Medulla oblongata (tissue), 1 donor: ENCODE results near the gene MYO5C.
"Not testable (repeated sequence)": the region's sequence is repeated elsewhere in the genome, so short reads cannot be mapped to it uniquely, and the experiment has no call there.

ENCODE experiments used
- DNase-seq: peaks from one replicate; pipeline ENCODE4 v3.0.0-alpha.2; 2015; ENCODE audit errors: extremely low spot score

Gene MYO5C

GRCh38 chr15:52172869-52173268 is 122.7 kb downstream of the MYO5C start:
- no peak for DNase-seq

- no peak for DNase-seq
Measured at GRCh38 chr15:52171807-52172206, 123.8 kb downstream of the MYO5C start.

GRCh38 chr15:52171386-52171785 is 124.2 kb downstream of the MYO5C start:
- no peak for DNase-seq

DNA sequence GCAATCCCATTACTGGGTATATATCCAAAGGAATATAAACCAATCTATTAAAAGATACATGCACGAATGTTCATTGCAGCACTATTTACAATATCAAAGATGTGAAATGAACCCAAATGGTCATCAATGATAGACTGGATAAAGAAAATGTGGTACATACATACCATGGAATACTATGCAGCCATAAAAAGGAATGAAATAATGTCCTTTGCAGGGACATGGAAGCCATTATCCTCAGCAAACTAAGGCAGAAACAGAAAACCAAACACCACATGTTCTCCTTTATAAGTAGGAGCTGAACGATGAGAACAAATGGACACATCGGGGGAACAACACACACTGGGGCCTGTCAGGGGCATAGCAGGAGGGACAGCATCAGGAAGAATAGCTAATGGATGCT is 125.4 kb downstream of the MYO5C start:
- DNase-seq: not testable (repeated sequence)

GRCh38 chr15:52165494-52166131 is 130.0 kb downstream of the MYO5C start:
- DNase-seq: not testable (repeated sequence)

DNA sequence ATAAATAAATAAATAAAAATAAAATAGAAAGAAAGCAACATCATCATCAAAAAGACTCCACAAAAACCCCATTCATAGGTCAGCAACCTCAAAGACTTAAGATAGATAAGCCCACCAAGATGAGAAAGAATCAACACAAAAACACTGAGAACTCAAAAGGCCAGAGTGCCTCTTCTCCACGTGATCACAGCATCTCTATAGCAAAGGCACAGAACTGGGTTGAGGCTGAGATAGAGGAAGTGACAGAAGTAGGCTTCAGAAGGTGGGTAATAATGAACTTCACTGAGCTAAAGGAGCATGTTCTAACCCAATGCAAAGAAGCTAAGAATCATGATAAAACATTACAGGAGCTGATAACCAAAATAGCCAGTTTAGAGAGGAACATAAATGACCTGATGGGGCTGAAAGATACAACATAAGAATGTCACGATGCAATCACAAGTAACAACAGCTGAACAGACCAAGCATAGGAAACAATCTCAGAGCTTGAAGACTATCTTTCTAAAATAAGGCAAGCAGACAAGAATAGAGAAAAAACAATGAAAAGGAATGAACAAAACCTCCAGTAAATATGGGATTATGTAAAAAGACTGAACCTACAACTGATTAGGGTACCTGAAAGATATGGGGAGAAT is 130.9 kb downstream of the MYO5C start:
- no peak for DNase-seq

DNA sequence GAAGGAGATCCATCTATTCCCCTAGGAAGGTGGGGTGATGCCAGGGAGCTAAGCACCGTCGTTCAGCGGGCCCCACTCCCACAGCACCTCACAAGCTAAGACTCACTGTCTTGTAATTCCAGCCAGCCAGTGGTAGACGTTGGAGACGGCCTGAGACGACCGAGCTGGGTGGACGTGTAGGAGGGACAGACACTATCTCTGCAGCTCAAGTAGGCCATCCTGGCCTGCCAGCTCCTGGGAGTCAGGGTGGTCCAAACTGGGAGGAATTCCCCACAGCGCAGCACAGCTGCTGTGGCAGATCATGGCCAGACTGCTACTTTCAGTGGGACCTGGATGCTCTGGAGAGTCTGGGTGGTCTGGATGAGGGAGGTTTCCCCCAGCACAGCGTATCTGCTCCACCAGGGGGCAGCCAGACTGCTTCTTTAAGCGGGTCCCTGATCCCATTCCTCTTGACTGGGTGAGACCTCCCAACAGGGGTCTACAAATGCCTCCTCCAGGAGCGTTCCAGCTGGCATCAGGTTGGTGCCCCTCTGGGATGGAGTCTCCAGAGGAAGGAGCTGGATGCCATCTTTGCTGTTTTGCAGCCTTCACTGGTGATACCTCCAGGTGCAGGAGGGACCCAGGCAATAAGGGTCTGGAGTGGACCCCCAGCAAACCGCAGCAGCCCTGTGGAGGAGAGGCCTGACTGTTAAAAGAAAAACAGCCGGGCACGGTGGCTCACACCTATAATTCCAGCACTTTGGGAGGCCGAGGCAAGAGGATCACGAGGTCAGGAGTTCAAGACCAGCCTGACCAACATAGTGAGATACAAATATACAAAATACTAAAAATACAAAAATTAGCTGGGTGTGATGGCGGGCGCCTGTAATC is 132.0 kb downstream of the MYO5C start:
- no peak for DNase-seq

DNA sequence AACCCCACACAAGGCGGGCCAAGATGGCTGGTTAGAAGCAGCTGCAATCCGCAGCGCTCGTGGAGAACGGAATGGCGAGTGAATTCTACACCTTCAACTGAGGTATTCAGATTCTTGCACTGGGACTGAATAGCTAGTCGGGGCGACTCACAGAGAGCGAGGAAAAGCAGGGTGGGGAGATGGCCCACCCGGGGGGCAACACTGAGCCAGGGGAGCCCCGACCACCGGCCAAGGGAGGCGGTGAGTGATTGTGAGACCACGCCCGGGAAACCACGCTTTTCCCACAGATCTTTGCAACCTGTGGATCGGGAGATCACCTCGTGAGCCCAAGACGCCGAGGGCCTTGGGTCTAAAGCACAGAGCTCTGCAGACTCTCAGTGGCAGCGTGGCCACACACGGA is 132.7 kb downstream of the MYO5C start:
- no peak for DNase-seq

DNA sequence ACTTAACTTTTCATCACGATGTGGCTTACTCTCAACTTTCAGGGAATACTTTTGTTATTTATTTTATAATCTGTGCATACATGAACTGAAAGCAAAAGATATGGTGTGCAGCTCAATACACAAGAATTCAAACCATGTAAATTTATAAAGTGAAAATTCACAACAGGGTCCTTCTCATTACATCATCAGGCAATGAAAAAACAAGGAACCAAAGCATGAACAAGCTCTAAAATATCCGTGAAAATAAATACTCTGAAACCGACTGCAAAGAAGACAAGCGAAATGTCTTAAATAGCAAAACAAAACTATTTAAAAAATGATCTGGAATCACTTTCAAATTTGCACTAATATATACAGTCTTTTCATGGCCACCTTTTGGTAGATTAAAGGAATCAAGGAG is 133.3 kb downstream of the MYO5C start:
- no peak for DNase-seq

DNA sequence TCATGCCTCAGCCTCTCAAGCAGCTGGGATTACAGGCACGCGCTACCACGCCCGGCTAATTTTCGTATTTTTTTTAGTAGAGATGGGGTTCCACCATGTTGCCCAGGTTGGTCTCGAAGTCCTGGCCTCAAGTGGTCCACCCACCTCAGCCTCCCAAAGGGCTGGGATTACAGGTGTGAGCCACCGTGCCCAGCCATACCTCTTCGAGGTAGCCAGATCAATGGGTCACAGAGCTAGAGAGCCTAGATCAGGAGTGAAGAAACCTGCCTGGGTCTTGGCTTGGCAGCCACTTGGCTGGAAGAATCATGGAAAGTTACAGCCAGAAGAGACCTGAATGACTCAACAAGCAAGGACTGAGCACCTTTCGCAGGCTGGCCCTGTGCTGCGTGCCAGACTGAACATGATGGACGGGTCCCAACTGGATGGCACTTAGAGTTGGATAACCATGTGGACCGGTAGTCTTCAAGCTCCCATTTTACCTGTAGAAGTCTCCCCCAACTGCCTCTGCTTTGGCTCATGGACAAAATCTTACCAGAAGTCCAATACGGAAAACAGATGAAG is 134.1 kb downstream of the MYO5C start:
- DNase-seq: no peak

DNA sequence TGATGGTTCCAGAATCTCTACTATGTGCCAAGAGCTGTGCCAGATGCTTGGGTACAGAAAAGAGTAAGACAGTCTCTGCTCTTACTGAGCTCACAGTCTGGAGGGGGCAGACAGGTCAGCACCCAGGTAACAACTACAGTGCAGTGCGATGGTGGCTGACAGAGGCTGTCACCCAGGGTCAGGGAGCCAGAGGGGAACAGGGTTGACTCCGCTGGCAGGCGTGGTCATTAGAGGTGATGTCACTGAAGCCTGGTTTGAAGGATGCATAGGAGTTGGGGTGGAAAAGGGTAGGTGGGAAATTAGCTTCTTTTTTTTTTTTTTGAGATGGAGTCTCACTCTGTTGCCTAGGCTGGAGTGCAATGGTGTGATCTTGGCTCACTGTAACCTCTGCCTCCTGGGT is 136.0 kb downstream of the MYO5C start:
- DNase-seq: no peak

GRCh38 chr15:52158084-52158765 is 137.4 kb downstream of the MYO5C start:
- DNase-seq: no peak

DNA sequence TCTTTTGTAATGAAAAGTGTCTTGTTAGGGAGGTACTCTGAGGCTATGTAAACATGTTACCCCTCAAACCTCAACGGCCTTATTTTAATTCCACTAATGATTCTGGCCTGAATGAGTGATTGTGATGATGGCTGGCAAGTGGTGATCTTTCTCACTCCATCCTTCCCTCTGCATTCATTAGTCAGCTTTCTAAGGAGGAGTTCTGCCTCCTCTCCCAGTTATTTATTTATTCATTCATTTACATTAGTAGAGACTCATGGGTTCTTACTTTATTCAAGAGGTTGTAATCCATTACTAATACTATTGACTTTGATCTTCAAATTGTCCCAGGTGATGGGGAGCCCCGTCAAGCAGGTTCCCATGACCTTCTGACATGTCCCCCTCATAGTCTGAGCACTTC is 139.7 kb downstream of the MYO5C start:
- DNase-seq: no peak

DNA sequence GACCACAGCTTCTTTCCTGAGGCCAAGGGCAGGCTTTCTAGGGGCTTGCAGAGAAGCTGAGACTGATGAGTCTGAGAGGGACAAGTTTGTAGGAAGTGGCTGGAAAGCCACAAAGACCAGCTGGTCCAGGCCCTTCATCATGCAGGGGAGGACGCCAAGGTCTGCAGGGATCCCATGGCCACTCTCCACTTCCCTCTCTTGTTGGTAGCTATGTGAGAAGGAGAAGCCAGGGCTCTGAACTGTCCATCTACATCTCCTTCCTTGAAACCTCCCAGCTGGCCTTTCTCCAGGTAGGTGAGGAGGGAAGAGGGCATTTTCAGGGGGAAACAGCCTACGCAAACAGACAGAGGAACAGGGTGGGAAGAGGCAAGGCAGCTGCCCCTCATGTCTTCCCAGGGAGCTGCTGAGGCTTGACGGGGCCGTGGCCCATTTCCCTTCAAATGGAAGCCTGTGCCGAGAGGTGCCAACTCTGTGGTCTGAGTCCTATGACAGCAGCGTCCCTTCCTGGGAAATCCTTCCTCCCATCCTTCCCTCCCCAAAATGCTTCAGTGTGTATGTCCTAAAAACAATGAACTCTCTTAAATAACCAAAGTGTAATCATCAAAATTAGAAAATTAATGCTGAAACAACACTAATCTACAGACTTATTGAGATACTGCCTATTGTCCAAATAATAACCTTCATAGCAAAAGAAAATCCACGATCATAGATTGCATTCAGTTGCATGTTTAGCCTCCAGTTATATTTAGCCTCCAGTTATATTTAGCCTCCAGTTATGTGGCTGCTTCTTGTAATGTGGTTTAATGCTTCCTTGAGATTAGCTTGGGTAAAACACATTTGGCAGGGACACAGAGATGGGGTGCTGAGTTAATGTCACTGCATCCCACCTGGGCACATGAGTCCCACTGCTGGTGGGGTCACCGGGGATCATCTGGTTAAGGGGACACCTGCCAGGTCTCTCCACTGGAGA is 140.4 kb downstream of the MYO5C start:
- no peak for DNase-seq

DNA sequence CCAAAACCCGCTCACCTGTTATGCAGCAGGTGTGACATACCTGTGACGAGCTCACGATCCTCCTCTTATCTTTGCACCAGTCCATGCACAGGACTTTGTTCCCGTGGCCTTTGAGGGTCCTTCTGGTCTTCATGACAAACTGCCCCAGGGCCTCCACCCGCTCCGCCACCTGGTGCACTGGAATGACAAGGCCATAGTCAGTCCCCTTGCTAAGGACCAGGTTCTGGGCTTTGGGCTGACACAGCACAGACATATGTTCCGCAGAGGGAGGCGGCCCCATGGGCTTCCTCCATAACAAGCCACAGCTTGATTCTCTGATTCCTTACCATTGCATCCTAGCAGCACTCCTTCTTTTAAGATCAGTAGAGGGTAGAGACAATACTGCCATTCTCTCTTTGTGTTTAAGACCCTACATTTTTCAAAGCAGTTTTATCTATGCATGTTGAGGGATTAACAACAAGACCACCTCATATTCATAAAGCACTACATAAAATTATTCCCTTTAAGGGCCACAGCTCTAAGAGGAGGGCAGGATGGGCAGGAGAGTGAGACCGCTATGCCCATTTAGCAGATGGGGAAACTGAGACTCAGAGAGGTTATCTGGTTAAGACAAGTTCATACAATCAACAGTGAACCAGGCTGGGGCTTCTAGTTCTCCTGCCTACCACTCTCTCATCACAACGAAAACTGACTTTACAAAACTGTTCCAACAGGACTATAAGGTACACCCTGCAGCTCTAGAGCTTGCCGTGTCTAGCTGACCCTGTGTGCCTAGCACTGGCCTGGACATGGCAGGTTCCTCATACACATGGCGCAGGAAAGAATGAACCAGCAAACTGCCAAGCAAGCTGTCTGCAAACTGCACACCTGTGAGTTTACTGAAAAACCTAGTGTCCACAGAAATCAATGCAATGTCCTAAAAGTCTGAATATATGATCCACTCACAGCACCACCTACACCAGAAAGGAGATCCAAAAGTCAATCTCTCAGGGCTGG is 141.4 kb downstream of the MYO5C start:
- no peak for DNase-seq

DNA sequence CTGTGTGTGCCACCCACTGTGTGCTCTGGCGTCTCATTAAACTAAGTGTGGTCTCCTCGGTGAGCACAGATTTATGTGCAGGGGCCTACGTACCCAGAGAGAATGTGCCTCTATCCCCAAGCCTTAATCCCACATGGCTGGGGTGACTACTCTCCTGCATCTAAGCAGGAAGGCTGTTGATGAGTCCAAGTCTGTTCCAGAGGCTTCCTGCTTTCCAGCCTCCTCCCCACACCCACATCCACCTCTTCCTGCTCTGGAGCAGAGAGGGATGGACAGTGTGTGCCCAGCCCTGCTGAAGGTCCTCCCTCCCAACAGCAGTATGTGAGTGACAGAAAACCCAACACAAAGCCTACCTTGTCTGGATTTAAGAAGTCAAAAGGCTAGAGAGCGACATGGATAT is 144.3 kb downstream of the MYO5C start:
- no peak for DNase-seq

- DNase-seq: no peak
Measured at GRCh38 chr15:52150871-52151270, 144.7 kb downstream of the MYO5C start.

DNA sequence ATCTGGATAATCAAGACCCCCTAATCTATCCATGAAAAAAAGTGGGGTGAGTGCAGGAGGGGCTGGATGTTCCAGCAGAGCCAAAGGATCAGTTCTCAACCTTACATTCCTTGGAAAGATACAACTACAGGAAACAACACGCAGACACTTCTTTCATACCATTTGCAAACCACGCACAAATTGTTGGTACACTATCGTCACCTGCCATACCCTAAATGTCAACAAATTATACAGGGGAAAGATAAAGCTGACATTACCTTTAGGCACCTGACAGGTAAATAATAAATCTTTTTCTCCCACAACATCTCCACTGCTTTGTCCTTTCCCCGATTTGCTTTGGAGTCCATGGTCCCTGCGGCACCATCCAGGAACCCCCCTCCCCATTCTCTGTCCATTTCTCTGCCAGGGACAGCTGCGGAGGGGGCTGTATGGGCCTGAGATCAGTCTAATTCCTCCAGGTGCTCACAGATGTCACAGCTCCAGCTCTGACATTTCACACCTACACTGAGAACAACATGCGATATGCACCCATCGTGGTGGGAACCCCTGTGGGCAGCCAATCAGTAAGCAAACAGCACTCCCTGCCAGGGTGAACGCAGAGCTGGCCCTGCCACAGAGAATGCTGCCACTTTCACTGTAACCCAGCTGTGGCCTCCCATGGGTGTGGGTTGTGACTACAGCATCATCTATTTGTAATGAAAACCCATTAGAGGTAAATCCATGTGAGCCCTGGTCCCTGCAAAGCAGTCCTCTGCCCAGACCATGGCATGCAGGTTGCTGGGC is 145.4 kb downstream of the MYO5C start:
- no peak for DNase-seq

- DNase-seq: no peak
Measured at GRCh38 chr15:52148403-52148802, 147.2 kb downstream of the MYO5C start.
